Adipocyte (in vitro differentiated cells): Measurements from ENCODE around the gene DENND2D.
"Not testable (repeated sequence)": the region's sequence is repeated elsewhere in the genome, so short reads cannot be mapped to it uniquely, and the experiment has no call there.

Source experiments
- DNase-seq: peaks from one replicate; pipeline ENCODE4 v3.0.0-alpha.2; 2015; ENCODE audit warnings: low read depth
- H3K27me3 ChIP-seq: replicated peaks from 2 replicates; pipeline ENCODE4 v1.7.0; 2013; ENCODE audit warnings: mild to moderate bottlenecking, low read length, moderate library complexity; ENCODE audit not compliant: control insufficient read depth, insufficient read depth
- H3K36me3 ChIP-seq: 2 replicates; pipeline ENCODE4 v1.7.0; 2013; ENCODE audit warnings: low read length, mild to moderate bottlenecking, moderate library complexity; ENCODE audit not compliant: control insufficient read depth, insufficient read depth, severe bottlenecking
- H3K4me1 ChIP-seq: 2 replicates; pipeline ENCODE4 v1.7.0; 2013; ENCODE audit warnings: mild to moderate bottlenecking, low read length, moderate library complexity; ENCODE audit not compliant: control insufficient read depth, insufficient read depth
- H3K4me3 ChIP-seq: 2 replicates; pipeline ENCODE4 v1.7.0; 2013; ENCODE audit warnings: mild to moderate bottlenecking, low read length, moderate library complexity
- H3K9ac ChIP-seq: 2 replicates; pipeline ENCODE4 v1.7.0; 2013; ENCODE audit warnings: mild to moderate bottlenecking, low read length, moderate library complexity
- H3K9me3 ChIP-seq: 2 replicates; pipeline ENCODE4 v1.7.0; 2013; ENCODE audit warnings: mild to moderate bottlenecking, low read length, moderate library complexity; ENCODE audit not compliant: control insufficient read depth

Gene DENND2D

GRCh38 chr1:111220302-111220890 is 19.9 kb upstream of the DENND2D start:
- Histone ChIP-seq H3K36me3 (no peaks in the 10 kb centered on the region), H3K4me1 (peaks cover 31% of the 10 kb centered on the region), H3K9me3 (no peaks in the 10 kb centered on the region), H3K4me3 (no peak overlapping the region), H3K9ac (no peak overlapping the region), H3K27me3 (no peaks in the 10 kb centered on the region)
- DNase-seq = no peak

GRCh38 chr1:111219557-111220286 is 19.3 kb upstream of the DENND2D start:
- Histone ChIP-seq H3K27me3 (no peaks in the 10 kb centered on the region), H3K9ac (no peak overlapping the region), H3K4me1 (peaks cover 31% of the 10 kb centered on the region), H3K9me3 (no peaks in the 10 kb centered on the region), H3K36me3 (no peaks in the 10 kb centered on the region), H3K4me3 (no peak overlapping the region)
- no peak for DNase-seq

- Histone ChIP-seq H3K4me1 (peaks cover 31% of the 10 kb centered on the region), H3K9ac (no peak overlapping the region), H3K36me3 (no peaks in the 10 kb centered on the region), H3K9me3 (no peaks in the 10 kb centered on the region), H3K4me3 (no peak overlapping the region), H3K27me3 (no peaks in the 10 kb centered on the region)
- DNase-seq = no peak
These were observed 18.5 kb upstream of the DENND2D start for GRCh38 chr1:111218701-111219556.

GRCh38 chr1:111217183-111217910 is 16.9 kb upstream of the DENND2D start:
- no peak overlapping the region for H3K4me3 ChIP-seq
- no peaks in the 10 kb centered on the region for H3K27me3 ChIP-seq
- no peaks in the 10 kb centered on the region for H3K9me3 ChIP-seq
- peaks cover 28% of the 10 kb centered on the region for H3K4me1 ChIP-seq
- no peak for DNase-seq
- H3K36me3 ChIP-seq = no peaks in the 10 kb centered on the region
- H3K9ac ChIP-seq = no peak overlapping the region

DNA sequence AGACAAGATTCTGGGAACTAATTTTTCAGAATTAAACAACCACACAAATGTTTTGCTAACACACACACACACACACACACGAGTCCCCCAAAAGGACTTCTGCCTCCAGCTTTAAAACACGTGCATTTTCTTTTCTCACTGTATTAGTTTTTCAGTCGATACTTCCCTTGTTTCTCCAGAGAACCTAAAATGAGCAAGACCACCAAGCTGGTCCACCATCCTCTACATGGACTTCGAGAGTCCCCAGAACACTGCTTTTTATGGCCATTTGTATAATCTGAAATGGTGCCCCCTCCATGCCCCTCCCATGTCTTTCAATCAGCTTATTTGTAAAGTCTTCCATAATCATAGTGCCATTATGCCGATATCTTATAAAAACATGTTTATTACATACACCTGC is 16.3 kb upstream of the DENND2D start:
- no peaks in the 10 kb centered on the region for H3K9me3 ChIP-seq
- no peak for DNase-seq
- no peaks in the 10 kb centered on the region for H3K36me3 ChIP-seq
- peaks cover 22% of the 10 kb centered on the region for H3K4me1 ChIP-seq
- no peak overlapping the region for H3K9ac ChIP-seq
- no peak overlapping the region for H3K4me3 ChIP-seq
- no peaks in the 10 kb centered on the region for H3K27me3 ChIP-seq

DNA sequence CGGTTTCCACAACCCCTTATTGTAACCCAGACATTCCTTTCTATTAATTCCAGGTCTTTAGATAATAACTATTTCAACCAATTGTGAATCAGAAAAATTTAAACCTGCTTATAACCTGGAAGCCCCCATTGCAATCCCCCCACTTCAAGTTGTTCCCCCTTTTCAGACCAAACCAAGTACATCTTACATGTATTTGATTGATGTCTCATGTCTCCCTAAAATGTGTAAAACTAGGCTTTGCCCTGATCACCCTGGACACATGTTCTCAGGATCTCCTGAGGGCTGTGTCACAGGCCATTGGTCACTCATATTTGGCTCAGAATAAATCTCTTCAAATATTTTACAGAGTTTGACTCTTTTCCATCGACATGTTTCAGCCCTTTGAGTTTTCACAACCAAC is 14.8 kb upstream of the DENND2D start:
- DNase-seq, H3K9me3 ChIP-seq, H3K4me3 ChIP-seq, H3K27me3 ChIP-seq, H3K9ac ChIP-seq, H3K36me3 ChIP-seq: not testable (repeated sequence)
- peaks cover 17% of the 10 kb centered on the region for H3K4me1 ChIP-seq

- no peak for DNase-seq
- Histone ChIP-seq H3K27me3 (no peaks in the 10 kb centered on the region), H3K9me3 (no peaks in the 10 kb centered on the region), H3K36me3 (no peaks in the 10 kb centered on the region), H3K9ac (no peak overlapping the region), H3K4me1 (peaks cover 17% of the 10 kb centered on the region), H3K4me3 (no peak overlapping the region)
These were observed 14.4 kb upstream of the DENND2D start for GRCh38 chr1:111214884-111215283.

- no peaks in the 10 kb centered on the region for H3K36me3 ChIP-seq
- no peaks in the 10 kb centered on the region for H3K9me3 ChIP-seq
- no peak overlapping the region for H3K9ac ChIP-seq
- H3K4me3 ChIP-seq = no peak overlapping the region
- DNase-seq = no peak
- no peaks in the 10 kb centered on the region for H3K27me3 ChIP-seq
- peaks cover 17% of the 10 kb centered on the region for H3K4me1 ChIP-seq
These were observed 13.8 kb upstream of the DENND2D start for GRCh38 chr1:111214074-111214801.

DNA sequence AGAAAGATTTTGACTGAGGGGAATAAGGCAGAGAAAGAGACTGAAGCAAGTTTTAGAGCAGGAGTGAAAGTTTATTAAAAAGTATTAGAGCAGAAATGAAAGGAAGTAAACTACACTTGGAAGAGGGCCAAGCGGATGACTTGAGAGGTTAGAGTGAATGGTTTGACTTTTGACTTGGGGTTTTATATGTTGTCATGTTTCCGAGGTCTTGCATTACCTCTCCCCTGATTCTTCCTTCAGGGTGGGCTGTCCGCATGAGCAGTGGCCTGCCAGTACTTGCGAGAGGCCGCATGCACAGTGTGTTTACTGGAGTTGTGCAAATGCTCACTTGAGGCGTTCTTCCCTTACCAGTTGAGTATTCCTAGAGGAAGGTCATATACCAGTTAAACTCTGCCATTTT is 13.0 kb upstream of the DENND2D start:
- Histone ChIP-seq H3K36me3 (no peaks in the 10 kb centered on the region), H3K27me3 (no peaks in the 10 kb centered on the region), H3K9me3 (no peaks in the 10 kb centered on the region), H3K4me1 (peaks cover 17% of the 10 kb centered on the region), H3K4me3 (no peak overlapping the region), H3K9ac (no peak overlapping the region)
- no peak for DNase-seq

- Histone ChIP-seq H3K27me3 (no peaks in the 10 kb centered on the region), H3K4me3 (no peak overlapping the region), H3K36me3 (no peaks in the 10 kb centered on the region), H3K9me3 (no peaks in the 10 kb centered on the region), H3K9ac (no peak overlapping the region), H3K4me1 (peaks cover 17% of the 10 kb centered on the region)
- no peak for DNase-seq
These were observed 12.3 kb upstream of the DENND2D start for GRCh38 chr1:111212634-111213335.
